SHP77 treated with DMSO at 0.1 percent for 48 hours (cell line): ENCODE data around the gene CYP26A1.
A peak's percentile ranks its signal among the peaks of the same experiment; 100 is the strongest.
"Not testable (repeated sequence)": the region's sequence is repeated elsewhere in the genome, so short reads cannot be mapped to it uniquely, and the experiment has no call there.

Experiments used
- DNase-seq: peaks from one replicate; lab custom pipeline; 2025; lab: John Stamatoyannopoulos, UW

The CYP26A1 gene

GRCh38 chr10:93080350-93081046 lies 6.8 kb downstream of the CYP26A1 start:
- DNase-seq: peak; percentile 10

GRCh38 chr10:93081318-93081717 lies 7.6 kb downstream of the CYP26A1 start:
- no peak for DNase-seq

- DNase-seq: no peak
These were observed 8.1 kb downstream of the CYP26A1 start for GRCh38 chr10:93081834-93082233.

GRCh38 chr10:93083743-93084539 lies 10.2 kb downstream of the CYP26A1 start:
- DNase-seq: no peak

- no peak for DNase-seq
These were observed 11.7 kb downstream of the CYP26A1 start for GRCh38 chr10:93085272-93085859.

- DNase-seq: no peak
These were observed 12.6 kb downstream of the CYP26A1 start for GRCh38 chr10:93086289-93086688.

GRCh38 chr10:93087846-93088245 lies 14.2 kb downstream of the CYP26A1 start:
- no peak for DNase-seq

- no peak for DNase-seq
These were observed 14.8 kb downstream of the CYP26A1 start for GRCh38 chr10:93088466-93088865.

GRCh38 chr10:93090619-93091018 lies 16.9 kb downstream of the CYP26A1 start:
- DNase-seq: no peak

GRCh38 chr10:93091960-93092359 lies 18.3 kb downstream of the CYP26A1 start:
- DNase-seq: no peak

GRCh38 chr10:93095225-93095624 lies 21.5 kb downstream of the CYP26A1 start:
- DNase-seq: no peak

- DNase-seq: peak; percentile 12
These were observed 23.2 kb downstream of the CYP26A1 start for GRCh38 chr10:93096901-93097300.

GRCh38 chr10:93097386-93097785 lies 23.7 kb downstream of the CYP26A1 start:
- no peak for DNase-seq

- DNase-seq: no peak
These were observed 25.1 kb downstream of the CYP26A1 start for GRCh38 chr10:93098816-93099215.

GRCh38 chr10:93099670-93100069 lies 26.0 kb downstream of the CYP26A1 start:
- no peak for DNase-seq

GRCh38 chr10:93101148-93101547 lies 27.5 kb downstream of the CYP26A1 start:
- not testable (repeated sequence) for DNase-seq

- no peak for DNase-seq
These were observed 30.3 kb downstream of the CYP26A1 start for GRCh38 chr10:93103953-93104352.

GRCh38 chr10:93106631-93107072 lies 33.0 kb downstream of the CYP26A1 start:
- DNase-seq: peak; percentile 66

GRCh38 chr10:93110472-93111146 lies 36.9 kb downstream of the CYP26A1 start:
- DNase-seq: no peak

GRCh38 chr10:93113042-93113441 lies 39.3 kb downstream of the CYP26A1 start:
- no peak for DNase-seq

GRCh38 chr10:93115661-93116383 lies 42.1 kb downstream of the CYP26A1 start:
- peak; percentile 4 for DNase-seq

GRCh38 chr10:93121311-93121710 lies 47.6 kb downstream of the CYP26A1 start:
- DNase-seq: no peak
